H1 (cell line): ENCODE results near the gene CDK5. TPM values are rescaled to one million over a fixed set of nuclear protein-coding genes. Genes with fewer than 3 reads are reported as not detected.

Experiments used
- CTCF ChIA-PET: fragments of 300-600 bp; sonication (Branson Sonifier 250); formaldehyde crosslinking; loops from one replicate; lab custom pipeline; 2021; ENCODE audit not compliant: partially characterized antibody; lab: Charles Lee
- POLR2A ChIA-PET: fragments of 300-600 bp; sonication (Branson Sonifier 250); formaldehyde crosslinking; loops from one replicate; lab custom pipeline; 2021; ENCODE audit warnings: inconsistent platforms; ENCODE audit not compliant: partially characterized antibody; lab: Charles Lee
- DNase-seq, 2 experiments: peaks; one replicate each; pipeline versions ENCODE4 v3.0.0 to v3.0.0-alpha.2; 2010 to 2022; ENCODE audit warnings: low spot score in 2 of 2, low read depth in 1 of 2, mixed read lengths in 1 of 2
- FAIRE-seq: peaks from 2 replicates; lab custom pipeline; 2011; peaks lifted over from hg19 to GRCh38; lab: Jason Lieb, UNC
- H2AFZ ChIP-seq: 2 replicates; pipeline ENCODE4 v1.8.1; 2012; ENCODE audit warnings: low read length, inconsistent platforms
- H2AK5ac ChIP-seq: 2 replicates; pipeline ENCODE4 v1.6.1; 2013; ENCODE audit warnings: low read depth, low read length
- H2BK120ac ChIP-seq: replicated peaks from 2 replicates; pipeline ENCODE3; 2013; ENCODE audit warnings: low read depth, low read length, inconsistent platforms
- H2BK12ac ChIP-seq: 2 replicates; pipeline ENCODE4 v1.6.1; 2013; ENCODE audit warnings: low read depth, low read length
- H2BK15ac ChIP-seq: 2 replicates; pipeline ENCODE4 v1.6.1; 2013; ENCODE audit warnings: low read length
- H2BK20ac ChIP-seq: 2 replicates; pipeline ENCODE4 v1.6.1; 2013; ENCODE audit warnings: low read length
- H2BK5ac ChIP-seq: 2 replicates; pipeline ENCODE4 v1.6.1; 2013; ENCODE audit warnings: low read depth, low read length
- H3K14ac ChIP-seq: 2 replicates; pipeline ENCODE4 v1.6.1; 2013; ENCODE audit warnings: inconsistent platforms; ENCODE audit not compliant: insufficient read length
- H3K18ac ChIP-seq: 2 replicates; pipeline ENCODE4 v1.6.1; 2013; ENCODE audit warnings: low read length; ENCODE audit errors: extremely low read depth
- H3K23ac ChIP-seq: 2 replicates; pipeline ENCODE4 v1.6.1; 2013; ENCODE audit warnings: inconsistent platforms; ENCODE audit not compliant: insufficient read length
- H3K23me2 ChIP-seq: 2 replicates; pipeline ENCODE4 v1.6.1; 2013; ENCODE audit warnings: low read depth, low read length
- H3K27ac ChIP-seq: 2 replicates; pipeline ENCODE4 v1.6.1; 2011; ENCODE audit warnings: low read depth, low read length, inconsistent platforms
- H3K27me3 ChIP-seq, 4 experiments: replicated peaks in 1 of 4; 1 replicate in 1 of 4; 2 replicates in 3 of 4; pipeline versions ENCODE4 v1.6.1 to v1.8.1; 2011 to 2013; ENCODE audit warnings: low read length in 3 of 4, mild to moderate bottlenecking in 3 of 4, inconsistent platforms in 2 of 4, mixed read lengths in 2 of 4, moderate library complexity in 1 of 4; ENCODE audit not compliant: control insufficient read depth in 3 of 4, insufficient read depth in 3 of 4; ENCODE audit errors: extremely low read depth in 1 of 4
- H3K36me3 ChIP-seq, 4 experiments: 2 replicates each; pipeline versions ENCODE4 v1.6.1 to v1.8.1; 2011 to 2013; ENCODE audit warnings: mild to moderate bottlenecking in 4 of 4, low read length in 3 of 4, moderate library complexity in 2 of 4, control low read depth in 1 of 4, inconsistent platforms in 1 of 4; ENCODE audit not compliant: insufficient read depth in 4 of 4, control insufficient read depth in 2 of 4
- H3K4ac ChIP-seq: replicated peaks from 2 replicates; pipeline ENCODE3; 2013; ENCODE audit warnings: low read length, low read depth, mixed read lengths, inconsistent platforms; ENCODE audit not compliant: insufficient read length
- H3K4me1 ChIP-seq, 4 experiments: replicated peaks in 1 of 4; 1 replicate in 1 of 4; 2 replicates in 3 of 4; pipeline versions ENCODE4 v1.6.1 to v1.8.1; 2011 to 2013; ENCODE audit warnings: low read length in 3 of 4, inconsistent platforms in 2 of 4, mixed read lengths in 1 of 4; ENCODE audit not compliant: insufficient read depth in 4 of 4, control insufficient read depth in 3 of 4
- H3K4me2 ChIP-seq, 2 experiments: 2 replicates each; pipeline versions ENCODE4 v1.6.1 to v1.8.1; 2011 to 2013; ENCODE audit warnings: low read depth in 2 of 2, low read length in 2 of 2, control low read depth in 1 of 2, inconsistent platforms in 1 of 2, mild to moderate bottlenecking in 1 of 2; ENCODE audit not compliant: insufficient read depth in 1 of 2
- H3K4me3 ChIP-seq, 4 experiments: fragments of 200-600, 300-600 bp in 1 of 4; sonication (generic), shearing (Covaris generic), sonication (Bioruptor Twin) in 1 of 4; 2 replicates each; pipeline versions ENCODE4 v1.5.1 to v1.8.1; 2011 to 2016; ENCODE audit warnings: low read length in 4 of 4, low read depth in 3 of 4, control low read depth in 2 of 4, inconsistent platforms in 2 of 4, mild to moderate bottlenecking in 2 of 4, mixed read lengths in 1 of 4, moderate library complexity in 1 of 4; ENCODE audit not compliant: insufficient read depth in 2 of 4; ENCODE audit errors: extremely low read depth in 1 of 4
- H3K56ac ChIP-seq: replicated peaks from 2 replicates; pipeline ENCODE3; 2013; ENCODE audit warnings: low read depth, mild to moderate bottlenecking, mixed read lengths, low read length, inconsistent platforms; ENCODE audit not compliant: insufficient read length
- H3K79me1 ChIP-seq: 2 replicates; pipeline ENCODE4 v1.6.1; 2013; ENCODE audit warnings: low read depth, low read length, control low read depth
- H3K79me2 ChIP-seq, 2 experiments: 2 replicates each; pipeline versions ENCODE4 v1.6.1 to v1.8.1; 2012 to 2013; ENCODE audit warnings: low read length in 2 of 2, mild to moderate bottlenecking in 2 of 2, inconsistent platforms in 1 of 2; ENCODE audit not compliant: insufficient read depth in 2 of 2, control insufficient read depth in 1 of 2
- H3K9ac ChIP-seq, 4 experiments: replicated peaks in 1 of 4; 1 replicate in 1 of 4; 2 replicates in 3 of 4; pipeline versions ENCODE4 v1.6.1 to v1.8.1; 2011 to 2013; ENCODE audit warnings: low read depth in 3 of 4, low read length in 3 of 4, control low read depth in 2 of 4, mild to moderate bottlenecking in 2 of 4, moderate library complexity in 2 of 4, inconsistent platforms in 1 of 4; ENCODE audit errors: extremely low read depth in 1 of 4
- H3K9me3 ChIP-seq, 2 experiments: 2 replicates each; pipeline versions ENCODE4 v1.6.1 to v1.8.1; 2012 to 2013; ENCODE audit warnings: mild to moderate bottlenecking in 2 of 2, moderate library complexity in 2 of 2, control low read depth in 1 of 2, inconsistent platforms in 1 of 2, low read depth in 1 of 2, low read length in 1 of 2, mixed read lengths in 1 of 2; ENCODE audit not compliant: insufficient read depth in 2 of 2
- H4K20me1 ChIP-seq, 2 experiments: replicated peaks in 1 of 2; 2 replicates each; pipeline versions ENCODE3 to v1.8.1; 2011 to 2013; ENCODE audit warnings: inconsistent platforms in 2 of 2, low read length in 2 of 2, mild to moderate bottlenecking in 1 of 2; ENCODE audit not compliant: insufficient read depth in 2 of 2, control insufficient read depth in 1 of 2
- H4K5ac ChIP-seq: 2 replicates; pipeline ENCODE4 v1.6.1; 2013; ENCODE audit warnings: low read length, low read depth, mixed read lengths, inconsistent platforms; ENCODE audit not compliant: insufficient read length
- H4K8ac ChIP-seq: 2 replicates; pipeline ENCODE4 v1.8.0; 2013; ENCODE audit warnings: mild to moderate bottlenecking, moderate library complexity, low read length, inconsistent platforms; ENCODE audit not compliant: insufficient read depth; ENCODE audit errors: extremely low read depth
- H4K91ac ChIP-seq: replicated peaks from 2 replicates; pipeline ENCODE3; 2013; ENCODE audit warnings: low read length, mixed read lengths, inconsistent platforms; ENCODE audit not compliant: insufficient read length
- BACH1 ChIP-seq: IDR thresholded peaks from 2 replicates; pipeline ENCODE4 v1.6.1; 2012; ENCODE audit warnings: low read length, improper control_type of control experiment
- CHD2 ChIP-seq: IDR thresholded peaks from 2 replicates; pipeline ENCODE4 v1.6.1; 2012; ENCODE audit warnings: low read length, improper control_type of control experiment
- POLR2A ChIP-seq, 2 experiments: IDR thresholded peaks; 1 replicate in 1 of 2; 2 replicates in 1 of 2; pipeline ENCODE4 v1.6.1; 2011; ENCODE audit warnings: low read depth in 2 of 2, low read length in 2 of 2, mild to moderate bottlenecking in 2 of 2; ENCODE audit errors: control extremely low read depth in 1 of 2
- ZNF274 ChIP-seq: IDR thresholded peaks from 2 replicates; pipeline ENCODE4 v1.7.0; 2012; ENCODE audit warnings: low read length, borderline replicate concordance; ENCODE audit errors: extremely low read depth
- WGBS, 2 experiments: shearing (Covaris generic) in 1 of 2; methylation state at CpG; one replicate each; pipeline versions ENCODE4 v1.1.6 to v1.1.7; 2013 to 2015; ENCODE audit warnings: low lambda C conversion rate in 2 of 2, mixed read lengths in 2 of 2, inconsistent platforms in 1 of 2, low coverage in 1 of 2, missing lambda C conversion rate in 1 of 2; ENCODE audit not compliant: insufficient replicate concordance in 2 of 2, insufficient coverage in 1 of 2, insufficient read length in 1 of 2; ENCODE audit errors: extremely low coverage in 1 of 2, missing lambda C conversion rate in 1 of 2; 5-methylcytosine and 5-hydroxymethylcytosine counted together
- polyA plus RNA-seq, 7 experiments: library from polyadenylated mRNA; depleted of rRNA in 3 of 7; stranded (reverse) in 5 of 7; unstranded in 2 of 7; fragments of >200 nt in 5 of 7; fragments of 200-250 nt in 2 of 7; gene quantifications; 1 replicate in 5 of 7; 2 replicates in 1 of 7; 4 replicates in 1 of 7; pipeline versions ENCODE4 v1.2.1 to v1.2.3, GENCODE V29; 2011 to 2013; ENCODE audit warnings: missing spikeins in 2 of 7, mixed read lengths in 2 of 7
- total RNA-seq: library from RNA; stranded (reverse); fragmentation: NEBNext Ultra II Directional; extraction: Animal tissue kit (Norgen Biotek cat#: 25700); gene quantifications from 2 replicates; pipeline ENCODE4 v1.2.1, GENCODE V29; 2021

The CDK5 gene
- total and polyA plus RNA-seq, 2 of the 8 experiments (the other 6 are each of a cell fraction or from before 2014, with no cell fraction given), result 22.8 to 37.2 TPM

DNA sequence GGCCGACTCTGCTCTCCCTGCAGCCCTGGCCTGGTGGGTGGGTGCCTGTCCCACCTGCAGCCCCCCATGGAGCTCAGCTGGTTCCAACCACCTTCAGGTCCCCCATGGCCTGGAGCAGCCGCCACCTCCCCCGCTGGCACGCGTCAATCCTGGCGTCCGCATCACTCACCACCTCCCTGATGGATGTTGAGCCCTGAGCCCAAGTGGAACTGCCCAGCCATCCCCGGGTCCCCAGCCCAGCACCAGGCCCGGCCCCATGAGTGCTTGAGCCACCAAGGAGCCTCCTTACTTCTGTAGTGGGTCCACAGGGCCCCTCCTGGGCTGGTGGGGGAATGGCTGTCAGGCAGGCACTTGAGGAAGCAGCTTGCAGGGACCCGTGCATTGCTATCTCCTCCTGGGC, 43.2 kb upstream of the CDK5 start:
- H2BK12ac ChIP-seq, result peak overlapping the region; percentile 60; the same call in 1 of the 2 replicates
- no peaks in the 10 kb centered on the region for H3K27me3 ChIP-seq
- no peaks in the 10 kb centered on the region; the same call in 1 of the 2 replicates for H3K23me2 ChIP-seq
- no peak overlapping the region for H3K18ac ChIP-seq
- no peak overlapping the region for H4K5ac ChIP-seq
- no peak for FAIRE-seq
- H3K9ac ChIP-seq, result no peak overlapping the region
- CTCF ChIA-PET, result interaction anchor here (0.9 to 22.4 kb wide), 6 partner anchors 11 to 109 kb away, joined by 3 to 448 read pairs (median 4); partner anchors contain the start of genes AGAP3 and TMUB1
- peaks cover 9 to 31% of the 10 kb centered on the region in 2 experiments for H4K20me1 ChIP-seq
- no peak overlapping the region for H2BK20ac ChIP-seq
- H3K79me2 ChIP-seq, result peaks cover 0 to 50% of the 10 kb centered on the region in 2 experiments; a peak in 2 of 4 replicates
- no peak overlapping the region for H3K27ac ChIP-seq
- H3K4me3 ChIP-seq, result no peak overlapping the region
- POLR2A ChIA-PET, result interaction anchor here (1.2 to 1.5 kb wide), 3 partner anchors 10 to 66 kb away, joined by 3 to 5 read pairs (median 3); no protein-coding TSS in a partner anchor
- H2BK5ac ChIP-seq, result 0 out of 2 replicates have a peak overlapping the region, but pooled peaks have one; percentile 16
- H4K8ac ChIP-seq, result no peak overlapping the region
- no peaks in the 10 kb centered on the region for H3K36me3 ChIP-seq
- peaks cover 2 to 31% (median 16%) of the 10 kb centered on the region in 4 experiments for H3K4me1 ChIP-seq
- H2AFZ ChIP-seq, result no peak overlapping the region
- H3K4ac ChIP-seq, result no peak overlapping the region
- H4K91ac ChIP-seq, result no peak overlapping the region
- DNase-seq, result no peak
- H3K9me3 ChIP-seq, result no peaks in the 10 kb centered on the region
- no peak overlapping the region for H3K23ac ChIP-seq
- H3K56ac ChIP-seq, result no peak overlapping the region
- WGBS, 2 experiments, result 86% methylated on average over 8 of the region's 10 CpGs; no CpG with 5 or more reads in 1 of the 2 experiments
- H2AK5ac ChIP-seq, result no peak overlapping the region
- no peak overlapping the region for H3K4me2 ChIP-seq
- H3K14ac ChIP-seq, result no peak overlapping the region
- 0 out of 2 replicates have a peak overlapping the region, but pooled peaks have one; percentile 8 for H2BK15ac ChIP-seq
- no peak overlapping the region for H2BK120ac ChIP-seq
- peaks cover 14% of the 10 kb centered on the region for H3K79me1 ChIP-seq
- TF ChIP-seq POLR2A (IDR thresholded peaks at IDR 0.05; ENCODE audit: control extremely low read depth in 1 of 2, low read depth in 2 of 2, low read length in 2 of 2) (no peak), ZNF274 (no peak), CHD2 (no peak), BACH1 (no peak)
